ENCODE measurements around the gene HYI. TPM values are rescaled to one million over a fixed set of nuclear protein-coding genes. Genes with fewer than 3 reads are reported as not detected.
"Not testable (repeated sequence)": the region's sequence is repeated elsewhere in the genome, so short reads cannot be mapped to it uniquely, and the experiment has no call there.

Gene HYI
- total RNA-seq, 1 donor from 2014 or later, result 135 TPM

DNA sequence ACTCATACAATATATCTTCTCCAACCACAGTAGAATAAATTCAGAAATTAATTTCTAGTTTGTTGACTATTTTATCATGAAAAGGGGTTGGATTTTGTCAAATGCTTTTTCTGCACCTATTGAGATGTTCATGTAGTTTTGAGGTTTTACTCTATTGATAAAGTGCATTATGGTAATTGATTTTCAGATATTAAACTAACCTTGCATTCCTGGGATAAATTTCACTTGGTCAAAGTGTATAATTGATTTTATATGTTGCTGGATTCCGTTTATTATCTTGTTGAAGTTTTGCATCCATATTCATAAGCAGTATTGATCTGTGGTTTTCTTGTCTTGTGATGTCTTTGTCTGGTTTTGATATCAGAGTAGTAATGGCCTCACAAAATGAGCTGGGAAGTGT is 34.4 kb upstream of the HYI start:
- no peak for TF ChIP-seq CTCF (conservative IDR thresholded peaks at IDR 0.05; ENCODE audit: low read depth, low read length)
- H3K4me3 ChIP-seq (ENCODE audit: low read depth, low read length), result no peak overlapping the region
- no peak for DNase-seq (ENCODE audit: low read depth)

GRCh38 chr1:43484367-43484766 is 30.6 kb upstream of the HYI start:
- TF ChIP-seq CTCF (conservative IDR thresholded peaks at IDR 0.05; ENCODE audit: low read depth, low read length), result no peak
- no peak for DNase-seq (ENCODE audit: low read depth)

GRCh38 chr1:43482215-43482614 is 28.5 kb upstream of the HYI start:
- DNase-seq (ENCODE audit: low read depth), result no peak
- no peak overlapping the region for H3K4me3 ChIP-seq (ENCODE audit: low read depth, low read length)
- TF ChIP-seq CTCF (conservative IDR thresholded peaks at IDR 0.05; ENCODE audit: low read depth, low read length), result no peak

More at GRCh38 chr1:43484367-43484766, 30.6 kb upstream of the HYI start:
- H3K4me3 ChIP-seq (ENCODE audit: low read depth, low read length), result no peak overlapping the region

GRCh38 chr1:43481491-43481890 is 27.8 kb upstream of the HYI start:
- TF ChIP-seq CTCF (conservative IDR thresholded peaks at IDR 0.05; ENCODE audit: low read depth, low read length), result no peak
- no peak for DNase-seq (ENCODE audit: low read depth)
- H3K4me3 ChIP-seq (ENCODE audit: low read depth, low read length), result no peak overlapping the region

- no peak overlapping the region for H3K4me3 ChIP-seq (ENCODE audit: low read depth, low read length)
- DNase-seq (ENCODE audit: low read depth), result no peak
- no peak for TF ChIP-seq CTCF (conservative IDR thresholded peaks at IDR 0.05; ENCODE audit: low read depth, low read length)
These were observed 25.7 kb upstream of the HYI start for GRCh38 chr1:43479414-43479813.

DNA sequence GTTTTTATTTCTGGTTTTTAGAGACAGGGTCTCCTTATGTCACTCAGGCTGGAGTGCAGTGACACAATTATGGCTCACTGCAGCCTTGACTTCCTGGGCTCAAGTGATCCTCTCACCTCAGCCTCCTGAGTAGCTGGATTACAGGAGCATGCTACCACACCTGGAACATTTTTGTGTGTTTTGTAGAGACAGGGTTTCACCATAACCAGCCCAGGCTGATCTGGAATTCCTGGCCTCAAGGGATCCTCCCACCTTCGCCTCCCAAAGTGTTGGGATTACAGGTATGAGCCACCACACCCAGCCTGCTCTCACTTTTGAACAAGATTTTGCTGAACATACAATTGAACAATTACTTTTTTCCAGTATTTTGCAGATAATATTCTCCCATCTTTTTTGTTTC is 24.0 kb upstream of the HYI start:
- H3K4me3 ChIP-seq (ENCODE audit: low read depth, low read length), result no peak overlapping the region
- DNase-seq (ENCODE audit: low read depth), result no peak

DNA sequence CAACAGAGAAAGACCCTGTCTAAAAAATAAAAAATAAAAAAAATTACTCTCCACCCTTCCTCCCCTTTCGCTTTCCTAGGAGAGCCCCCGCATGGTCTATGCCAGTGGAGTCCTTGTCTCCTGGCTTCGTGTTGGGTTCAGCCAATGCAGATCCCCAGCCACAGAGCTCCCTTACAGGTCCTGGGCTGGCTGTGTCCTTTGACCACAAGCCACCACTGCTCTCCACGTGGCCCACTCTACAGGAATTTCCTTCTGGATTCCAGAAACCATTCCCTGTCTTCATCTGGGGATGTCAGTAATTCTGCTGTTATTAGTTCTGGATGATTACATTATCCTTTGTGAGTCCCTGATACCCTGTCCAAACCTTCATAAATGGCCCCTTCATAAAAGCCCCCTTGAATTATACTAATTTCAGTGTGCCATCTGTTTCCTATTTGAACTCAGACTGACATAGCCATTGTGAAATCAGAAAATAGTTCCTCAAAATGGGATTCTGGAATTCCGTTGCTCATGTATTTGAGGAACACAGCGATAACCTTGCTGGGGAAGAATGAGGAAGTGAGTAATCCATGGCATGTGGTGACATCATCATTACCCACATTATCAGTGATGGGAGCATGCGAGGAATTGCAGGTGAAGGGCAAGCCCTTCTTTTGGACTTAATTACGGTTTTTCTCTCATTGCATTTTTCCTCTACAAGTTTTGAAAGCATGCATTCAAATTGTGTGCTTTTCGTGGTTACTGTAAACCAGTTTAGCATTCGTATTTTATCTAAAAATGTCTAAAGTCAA is 22.1 kb upstream of the HYI start:
- peak; percentile 46 for DNase-seq (ENCODE audit: low read depth)
- not testable (repeated sequence) for H3K4me3 ChIP-seq (ENCODE audit: low read depth, low read length)

More for the DNA sequence above, 24.0 kb upstream of the HYI start:
- TF ChIP-seq CTCF (conservative IDR thresholded peaks at IDR 0.05; ENCODE audit: low read depth, low read length), result no peak

Data from epithelial cell of proximal tubule (primary cell).